ENCODE data around the gene MAGEA9B. TPM values are rescaled to one million over a fixed set of nuclear protein-coding genes. Genes with fewer than 3 reads are reported as not detected.
"Not testable (repeated sequence)": the region's sequence is repeated elsewhere in the genome, so short reads cannot be mapped to it uniquely, and the experiment has no call there.

The MAGEA9B gene
- total RNA-seq, 3 donors from 2014 or later: not detected

- peaks cover 0 to 4% of the 10 kb centered on the region in 2 donors for H3K27me3 ChIP-seq
- no peaks in the 10 kb centered on the region for H3K9me3 ChIP-seq
- H3K36me3 ChIP-seq: no peaks in the 10 kb centered on the region
- intact Hi-C loops (cut with DNase I; ENCODE audit: low total_unique reads): no loop called here
- no peak overlapping the region for H3K27ac ChIP-seq
- no peak overlapping the region for H3K4me3 ChIP-seq
- no peak for TF ChIP-seq POLR2A (IDR thresholded peaks at IDR 0.05)
- no peak for TF ChIP-seq POLR2AphosphoS5 (IDR thresholded peaks at IDR 0.05)
- TF ChIP-seq, protein P1, sequence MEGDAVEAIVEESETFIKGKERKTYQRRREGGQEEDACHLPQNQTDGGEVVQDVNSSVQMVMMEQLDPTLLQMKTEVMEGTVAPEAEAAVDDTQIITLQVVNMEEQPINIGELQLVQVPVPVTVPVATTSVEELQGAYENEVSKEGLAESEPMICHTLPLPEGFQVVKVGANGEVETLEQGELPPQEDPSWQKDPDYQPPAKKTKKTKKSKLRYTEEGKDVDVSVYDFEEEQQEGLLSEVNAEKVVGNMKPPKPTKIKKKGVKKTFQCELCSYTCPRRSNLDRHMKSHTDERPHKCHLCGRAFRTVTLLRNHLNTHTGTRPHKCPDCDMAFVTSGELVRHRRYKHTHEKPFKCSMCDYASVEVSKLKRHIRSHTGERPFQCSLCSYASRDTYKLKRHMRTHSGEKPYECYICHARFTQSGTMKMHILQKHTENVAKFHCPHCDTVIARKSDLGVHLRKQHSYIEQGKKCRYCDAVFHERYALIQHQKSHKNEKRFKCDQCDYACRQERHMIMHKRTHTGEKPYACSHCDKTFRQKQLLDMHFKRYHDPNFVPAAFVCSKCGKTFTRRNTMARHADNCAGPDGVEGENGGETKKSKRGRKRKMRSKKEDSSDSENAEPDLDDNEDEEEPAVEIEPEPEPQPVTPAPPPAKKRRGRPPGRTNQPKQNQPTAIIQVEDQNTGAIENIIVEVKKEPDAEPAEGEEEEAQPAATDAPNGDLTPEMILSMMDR (IDR thresholded peaks at IDR 0.05): no peak
- no peak for DNase-seq (ENCODE audit: low spot score in 2 of 2)
- no peaks in the 10 kb centered on the region for H3K4me1 ChIP-seq
These were observed 20.4 kb upstream of the MAGEA9B start for GRCh38 chrX:149607699-149608098.

DNA sequence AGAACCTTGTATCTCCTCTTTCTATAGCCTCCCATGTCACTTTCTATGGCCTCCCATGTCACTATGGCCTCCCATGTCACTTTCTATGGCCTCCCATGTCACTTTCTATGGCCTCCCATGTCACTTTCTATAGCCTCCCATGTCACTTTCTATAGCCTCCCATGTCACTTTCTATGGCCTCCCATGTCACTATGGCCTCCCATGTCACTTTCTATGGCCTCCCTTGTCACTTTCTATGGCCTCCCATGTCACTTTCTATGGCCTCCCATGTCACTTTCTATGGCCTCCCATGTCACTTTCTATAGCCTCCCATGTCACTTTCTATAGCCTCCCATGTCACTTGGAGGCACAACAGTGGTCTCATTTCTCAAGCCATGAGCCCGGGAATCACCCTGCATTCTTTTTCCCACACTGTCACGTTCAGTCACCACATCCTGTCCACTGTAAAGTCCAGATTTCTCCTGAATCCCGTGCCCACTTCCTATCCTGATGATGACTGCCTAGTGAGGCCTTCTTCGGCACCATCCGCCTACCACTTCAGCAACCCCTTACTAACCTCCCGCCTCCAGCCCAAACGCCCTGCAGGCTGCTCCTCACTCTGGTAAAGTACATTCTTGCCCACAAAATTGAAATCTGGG lies 18.1 kb upstream of the MAGEA9B start:
- DNase-seq (ENCODE audit: low spot score in 2 of 2); H3K9me3 ChIP-seq; H3K4me3 ChIP-seq; intact Hi-C loops (cut with DNase I; ENCODE audit: low total_unique reads); H3K4me1 ChIP-seq; H3K36me3 ChIP-seq; H3K27ac ChIP-seq; H3K27me3 ChIP-seq: not testable (repeated sequence)

DNA sequence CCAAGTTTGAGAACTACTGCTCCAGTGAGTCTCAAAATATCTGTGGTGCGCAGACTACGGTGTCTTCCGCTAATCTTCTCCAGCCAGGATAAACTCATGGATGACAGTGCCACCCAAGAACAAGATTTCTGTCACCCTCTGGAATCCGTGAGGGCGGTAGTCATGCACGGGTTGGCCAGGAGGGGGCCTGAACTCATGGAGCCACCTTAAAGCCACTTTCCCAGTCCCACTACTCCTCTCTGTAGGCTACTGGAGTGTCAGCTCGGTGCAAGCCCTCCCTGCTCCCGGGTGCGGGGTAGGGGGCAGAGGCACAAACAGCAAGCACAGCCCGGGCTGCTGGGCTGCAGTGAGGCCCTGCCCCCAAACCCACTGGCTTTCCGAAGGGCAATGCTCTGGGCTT lies 11.3 kb upstream of the MAGEA9B start:
- H3K4me3 ChIP-seq; H3K27ac ChIP-seq; intact Hi-C loops (cut with DNase I; ENCODE audit: low total_unique reads); H3K9me3 ChIP-seq; H3K27me3 ChIP-seq; DNase-seq (ENCODE audit: low spot score in 2 of 2); H3K36me3 ChIP-seq; H3K4me1 ChIP-seq: not testable (repeated sequence)

DNA sequence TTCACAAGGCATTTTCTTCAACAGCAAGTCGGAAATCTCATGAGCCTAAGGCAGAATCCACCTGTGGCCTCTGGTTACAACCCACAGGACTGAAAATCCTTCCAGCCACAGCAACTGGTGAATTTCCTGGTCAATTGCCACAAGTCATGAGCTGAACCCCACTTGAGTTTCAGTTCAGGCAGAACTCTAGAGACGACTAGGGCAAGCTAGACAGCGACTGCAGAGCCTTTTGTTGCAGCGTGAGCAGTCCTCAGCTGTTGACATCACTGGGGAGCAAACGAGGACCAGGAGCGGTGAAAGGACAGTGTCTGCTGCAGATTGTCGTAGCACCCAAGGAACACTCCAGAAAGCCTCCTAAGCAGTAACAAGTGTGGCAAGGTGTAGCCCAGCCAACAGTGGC lies 8.7 kb upstream of the MAGEA9B start:
- H3K9me3 ChIP-seq; intact Hi-C loops (cut with DNase I; ENCODE audit: low total_unique reads); DNase-seq (ENCODE audit: low spot score in 2 of 2); H3K27me3 ChIP-seq; H3K36me3 ChIP-seq; H3K4me3 ChIP-seq; H3K27ac ChIP-seq; H3K4me1 ChIP-seq: not testable (repeated sequence)

GRCh38 chrX:149595214-149595613 lies 8.0 kb upstream of the MAGEA9B start, which contains the start of gene HSFX2:
TSS of gene HSFX2 (minus strand) at chrX:149595314. CDS start at chrX:149594700, 614 bp downstream.
- H3K9me3 ChIP-seq; H3K36me3 ChIP-seq; H3K27me3 ChIP-seq; intact Hi-C loops (cut with DNase I; ENCODE audit: low total_unique reads); H3K4me1 ChIP-seq; DNase-seq (ENCODE audit: low spot score in 2 of 2); H3K4me3 ChIP-seq; H3K27ac ChIP-seq: not testable (repeated sequence)

GRCh38 chrX:149590993-149591392 lies 3.7 kb upstream of the MAGEA9B start:
- H3K9me3 ChIP-seq; H3K27me3 ChIP-seq; H3K4me1 ChIP-seq; intact Hi-C loops (cut with DNase I; ENCODE audit: low total_unique reads); H3K36me3 ChIP-seq; DNase-seq (ENCODE audit: low spot score in 2 of 2); H3K4me3 ChIP-seq; H3K27ac ChIP-seq: not testable (repeated sequence)

DNA sequence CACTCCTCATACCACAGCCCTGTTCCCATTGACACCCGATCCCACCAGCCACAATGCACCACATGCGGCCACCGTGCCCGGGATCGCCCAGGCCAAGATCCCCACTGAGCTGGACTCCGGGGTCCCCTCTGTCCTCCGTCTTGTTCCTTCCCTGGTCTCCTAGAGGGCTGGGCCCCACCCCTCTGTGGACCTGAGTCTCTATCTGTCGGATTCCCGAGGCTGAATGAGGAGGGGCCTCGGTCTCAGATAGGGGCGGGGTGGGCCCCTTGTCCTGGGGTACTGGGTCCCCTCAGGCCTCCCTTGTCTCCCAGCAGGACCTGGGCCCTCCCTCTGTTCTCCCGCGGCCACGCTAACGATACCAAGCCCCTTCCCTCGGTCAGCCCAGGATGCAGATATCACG lies 1.6 kb downstream of the MAGEA9B start:
- H3K4me1 ChIP-seq; intact Hi-C loops (cut with DNase I; ENCODE audit: low total_unique reads); H3K27me3 ChIP-seq; H3K9me3 ChIP-seq; H3K4me3 ChIP-seq; H3K36me3 ChIP-seq; DNase-seq (ENCODE audit: low spot score in 2 of 2); H3K27ac ChIP-seq: not testable (repeated sequence)

DNA sequence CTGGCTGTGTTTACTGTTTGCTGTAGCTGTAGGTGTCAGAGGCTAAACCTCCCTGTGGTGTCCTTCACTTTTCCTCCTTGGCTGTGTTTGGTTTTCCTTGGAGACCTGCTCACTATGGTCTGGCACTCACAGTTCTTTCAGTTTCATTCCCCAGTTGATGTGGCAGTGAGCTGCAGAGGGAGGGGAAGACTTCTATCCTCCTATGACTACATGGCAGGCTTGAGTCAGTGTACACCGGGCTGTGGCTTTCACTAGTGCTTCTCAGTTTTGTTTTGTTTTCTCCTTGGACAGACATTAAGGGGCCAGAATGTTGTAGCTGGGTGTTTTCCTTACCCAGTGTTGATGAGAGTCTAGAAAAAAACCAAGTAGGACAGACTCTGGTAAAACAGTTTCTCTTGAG lies 13.8 kb downstream of the MAGEA9B start:
- H3K9me3 ChIP-seq; H3K4me1 ChIP-seq; DNase-seq (ENCODE audit: low spot score in 2 of 2); H3K27ac ChIP-seq; intact Hi-C loops (cut with DNase I; ENCODE audit: low total_unique reads); H3K4me3 ChIP-seq; H3K27me3 ChIP-seq; H3K36me3 ChIP-seq: not testable (repeated sequence)

DNA sequence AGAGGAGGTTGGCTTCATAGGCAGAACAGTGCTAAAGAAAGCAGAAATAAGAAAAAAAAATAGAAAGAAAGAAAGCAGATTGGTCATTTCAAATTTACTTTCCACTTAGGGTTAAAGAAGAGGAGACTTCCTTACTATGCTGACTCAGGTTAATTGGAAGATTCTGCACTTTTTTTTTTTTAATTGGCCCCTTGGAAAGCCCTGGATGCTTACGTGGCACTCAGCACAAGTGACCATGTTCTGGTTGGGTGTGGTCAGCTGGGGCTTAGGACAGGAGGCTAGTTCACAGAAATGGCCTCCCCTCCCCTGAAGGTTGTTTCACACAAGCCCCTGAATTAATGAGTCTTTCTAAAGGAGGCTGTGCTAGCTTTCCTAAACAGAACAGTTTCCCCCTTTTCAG lies 14.5 kb downstream of the MAGEA9B start:
- TF ChIP-seq POLR2AphosphoS5 (IDR thresholded peaks at IDR 0.05) (no peak), POLR2A (IDR thresholded peaks at IDR 0.05) (no peak)
- TF ChIP-seq, protein P1 (IDR thresholded peaks at IDR 0.05): no peak
- Histone ChIP-seq H3K4me1 (no peaks in the 10 kb centered on the region), H3K36me3 (no peaks in the 10 kb centered on the region), H3K27me3 (peaks cover 0 to 5% of the 10 kb centered on the region in 2 donors), H3K4me3 (no peak overlapping the region), H3K9me3 (no peaks in the 10 kb centered on the region), H3K27ac (no peak overlapping the region)
- no peak for DNase-seq (ENCODE audit: low spot score in 2 of 2)
- intact Hi-C loops (cut with DNase I; ENCODE audit: low total_unique reads): no loop called here
